GM12878 (cell line): ENCODE results near the gene DGAT2.

Experiments
- CBX3 ChIP-seq: fragments of 200-600 bp; sonication (generic); IDR thresholded peaks from 2 replicates; pipeline ENCODE4 v1.6.1; 2016; ENCODE audit warnings: low read depth, borderline replicate concordance
- EGR1 ChIP-seq, 2 experiments: IDR thresholded peaks; 1 replicate in 1 of 2; 2 replicates in 1 of 2; pipeline ENCODE4 v1.6.1; 2011 to 2012; ENCODE audit warnings: low read depth in 2 of 2, low read length in 2 of 2, borderline replicate concordance in 1 of 2, mild to moderate bottlenecking in 1 of 2, moderate library complexity in 1 of 2
- FOXK2 ChIP-seq: fragments of 450-650 bp; IDR thresholded peaks from 2 replicates; pipeline ENCODE4 v1.6.1; 2017; ENCODE audit warnings: mild to moderate bottlenecking, moderate library complexity
- HDAC2 ChIP-seq: fragments of 200-600 bp; sonication (generic); IDR thresholded peaks from 2 replicates; pipeline ENCODE4 v1.6.1; 2017
- MTA2 ChIP-seq: fragments of 450-650 bp; IDR thresholded peaks from 2 replicates; pipeline ENCODE4 v1.6.1; 2016; ENCODE audit warnings: low read depth, mild to moderate bottlenecking, moderate library complexity
- NRF1 ChIP-seq: conservative IDR thresholded peaks from 2 replicates; pipeline ENCODE4 v1.6.1; 2011; ENCODE audit warnings: mild to moderate bottlenecking, low read depth, low read length, improper control_type of control experiment
- PRDM15 ChIP-seq: fragments of 450-650 bp; formaldehyde crosslinking; IDR thresholded peaks from 2 replicates; pipeline ENCODE4 v1.4.0; 2020; ENCODE audit warnings: mild to moderate bottlenecking, moderate library complexity
- RBBP5 ChIP-seq: fragments of 200-600 bp; sonication (generic); conservative IDR thresholded peaks from 2 replicates; pipeline ENCODE4 v1.6.1; 2016
- SP1 ChIP-seq: IDR thresholded peaks from one replicate; pipeline ENCODE4 v1.6.1; 2011; ENCODE audit warnings: low read depth, low read length
- ZZZ3 ChIP-seq: IDR thresholded peaks from 2 replicates; pipeline ENCODE4 v1.6.1; 2011; ENCODE audit warnings: low read depth; ENCODE audit not compliant: control insufficient read depth, insufficient read length
- TF ChIP-seq, protein P1 (sequence below): IDR thresholded peaks from 2 replicates; pipeline ENCODE4 v1.6.1; 2012; ENCODE audit warnings: low read depth, low read length, improper control_type of control experiment
- TF ChIP-seq, protein P2 (sequence below), 3 experiments: IDR thresholded peaks in 2 of 3; conservative IDR thresholded peaks in 1 of 3; 2 replicates each; pipeline ENCODE4 v1.5.1; 2011; ENCODE audit warnings: low read depth in 3 of 3, low read length in 3 of 3, mild to moderate bottlenecking in 3 of 3, control low read depth in 2 of 3, moderate library complexity in 2 of 3, inconsistent platforms in 1 of 3, mixed read lengths in 1 of 3; ENCODE audit not compliant: control insufficient read depth in 2 of 3, insufficient read depth in 1 of 3; ENCODE audit errors: extremely low read depth in 1 of 3
- TF ChIP-seq, protein P3 (sequence below): IDR thresholded peaks from 2 replicates; pipeline ENCODE4 v1.6.1; 2012; ENCODE audit warnings: low read depth, low read length, improper control_type of control experiment

DNA sequence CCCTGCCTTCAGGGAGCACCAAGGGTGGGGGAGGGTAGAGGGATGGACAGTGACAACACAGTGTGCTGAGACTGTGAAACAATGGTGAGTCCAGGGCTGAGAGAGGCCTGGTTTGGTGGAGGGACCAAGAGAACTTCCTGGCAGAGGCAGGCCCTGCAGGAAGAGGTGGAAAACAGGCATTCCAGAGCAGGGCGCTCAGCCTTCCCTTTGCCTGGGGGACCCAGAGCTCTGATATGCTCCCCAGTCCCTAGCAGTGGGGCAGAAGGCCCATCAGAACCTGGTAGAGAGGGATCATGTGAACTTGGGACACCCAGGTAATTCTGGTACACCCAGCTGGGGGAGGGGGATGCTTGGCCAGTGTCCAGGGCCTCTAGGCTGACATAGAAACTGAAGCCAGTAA lies 29.2 kb downstream of the DGAT2 start:
- TF ChIP-seq ZZZ3 (no peak), RBBP5 (no peak), MTA2 (no peak), PRDM15 (CRISPR knock-in tag) (no peak), EGR1 (IDR thresholded peaks at IDR 0.05; ENCODE audit: borderline replicate concordance in 1 of 2, low read depth in 2 of 2, low read length in 2 of 2) (no peak), NRF1 (no peak), FOXK2 (no peak), SP1 (no peak), HDAC2 (no peak), CBX3 (no peak)
- TF ChIP-seq, protein P1, sequence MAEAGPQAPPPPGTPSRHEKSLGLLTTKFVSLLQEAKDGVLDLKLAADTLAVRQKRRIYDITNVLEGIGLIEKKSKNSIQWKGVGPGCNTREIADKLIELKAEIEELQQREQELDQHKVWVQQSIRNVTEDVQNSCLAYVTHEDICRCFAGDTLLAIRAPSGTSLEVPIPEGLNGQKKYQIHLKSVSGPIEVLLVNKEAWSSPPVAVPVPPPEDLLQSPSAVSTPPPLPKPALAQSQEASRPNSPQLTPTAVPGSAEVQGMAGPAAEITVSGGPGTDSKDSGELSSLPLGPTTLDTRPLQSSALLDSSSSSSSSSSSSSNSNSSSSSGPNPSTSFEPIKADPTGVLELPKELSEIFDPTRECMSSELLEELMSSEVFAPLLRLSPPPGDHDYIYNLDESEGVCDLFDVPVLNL, result no peak
- TF ChIP-seq, protein P2, sequence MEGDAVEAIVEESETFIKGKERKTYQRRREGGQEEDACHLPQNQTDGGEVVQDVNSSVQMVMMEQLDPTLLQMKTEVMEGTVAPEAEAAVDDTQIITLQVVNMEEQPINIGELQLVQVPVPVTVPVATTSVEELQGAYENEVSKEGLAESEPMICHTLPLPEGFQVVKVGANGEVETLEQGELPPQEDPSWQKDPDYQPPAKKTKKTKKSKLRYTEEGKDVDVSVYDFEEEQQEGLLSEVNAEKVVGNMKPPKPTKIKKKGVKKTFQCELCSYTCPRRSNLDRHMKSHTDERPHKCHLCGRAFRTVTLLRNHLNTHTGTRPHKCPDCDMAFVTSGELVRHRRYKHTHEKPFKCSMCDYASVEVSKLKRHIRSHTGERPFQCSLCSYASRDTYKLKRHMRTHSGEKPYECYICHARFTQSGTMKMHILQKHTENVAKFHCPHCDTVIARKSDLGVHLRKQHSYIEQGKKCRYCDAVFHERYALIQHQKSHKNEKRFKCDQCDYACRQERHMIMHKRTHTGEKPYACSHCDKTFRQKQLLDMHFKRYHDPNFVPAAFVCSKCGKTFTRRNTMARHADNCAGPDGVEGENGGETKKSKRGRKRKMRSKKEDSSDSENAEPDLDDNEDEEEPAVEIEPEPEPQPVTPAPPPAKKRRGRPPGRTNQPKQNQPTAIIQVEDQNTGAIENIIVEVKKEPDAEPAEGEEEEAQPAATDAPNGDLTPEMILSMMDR (IDR thresholded peaks at IDR 0.05 in 2 of 3, conservative IDR thresholded peaks at IDR 0.05 in 1 of 3; ENCODE audit: control insufficient read depth in 2 of 3, extremely low read depth in 1 of 3, insufficient read depth in 1 of 3, low read depth in 3 of 3, low read length in 3 of 3), result no peak
- TF ChIP-seq, protein P3, sequence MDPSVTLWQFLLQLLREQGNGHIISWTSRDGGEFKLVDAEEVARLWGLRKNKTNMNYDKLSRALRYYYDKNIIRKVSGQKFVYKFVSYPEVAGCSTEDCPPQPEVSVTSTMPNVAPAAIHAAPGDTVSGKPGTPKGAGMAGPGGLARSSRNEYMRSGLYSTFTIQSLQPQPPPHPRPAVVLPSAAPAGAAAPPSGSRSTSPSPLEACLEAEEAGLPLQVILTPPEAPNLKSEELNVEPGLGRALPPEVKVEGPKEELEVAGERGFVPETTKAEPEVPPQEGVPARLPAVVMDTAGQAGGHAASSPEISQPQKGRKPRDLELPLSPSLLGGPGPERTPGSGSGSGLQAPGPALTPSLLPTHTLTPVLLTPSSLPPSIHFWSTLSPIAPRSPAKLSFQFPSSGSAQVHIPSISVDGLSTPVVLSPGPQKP, result no peak
